ENCODE results near the gene CD7. TPM values are rescaled to one million over a fixed set of nuclear protein-coding genes. Genes with fewer than 3 reads are reported as not detected.

Gene CD7
- total RNA-seq (2021) (not detected in 2 replicates), Bru-seq, nascent RNA (not detected), BruChase-seq, experiment 1, labeled RNA remaining after a 2-hour chase (percentile 11 among the genes with signal in this experiment), BruChase-seq, experiment 2, labeled RNA remaining after a 6-hour chase (not detected)
- long read RNA-seq: 0 reads

GRCh38 chr17:82317394-82318168, at the start of gene CD7:
TSS of gene CD7 (minus strand) at chr17:82317608. CDS start at chr17:82317495, 113 bp downstream.
- POLR2A ChIA-PET (ENCODE audit: low non-redundant PET): no interaction called here
- H3K4me1 ChIP-seq (ENCODE audit: insufficient read depth, low read length, poor library complexity, severe bottlenecking): no peaks in the 10 kb centered on the region
- H3K9me3 ChIP-seq (ENCODE audit: low read depth, low read length, poor library complexity, severe bottlenecking): no peaks in the 10 kb centered on the region
- no peak within 1 kb of the TSS for H3K27ac ChIP-seq (ENCODE audit: low read depth, low read length, poor library complexity, severe bottlenecking)
- no peak within 1 kb of the TSS for H3K4me3 ChIP-seq (ENCODE audit: low read depth, low read length, poor library complexity, severe bottlenecking)
- BruUV-seq (replicated peaks): no TSS peak
- intact Hi-C loops (cut with micrococcal nuclease; ENCODE audit: unreplicated experiment): no loop called here
- no peaks in the 10 kb centered on the region for H3K27me3 ChIP-seq (replicated peaks; ENCODE audit: insufficient read depth, low read depth, low read length, poor library complexity)
- DNase-seq (ENCODE audit: low spot score): no peak
- no peaks in the 10 kb centered on the region for H3K36me3 ChIP-seq (ENCODE audit: insufficient read depth, low read length, poor library complexity, severe bottlenecking)
- TF ChIP-seq EZH2 (IDR thresholded peaks at IDR 0.05; ENCODE audit: borderline replicate concordance, low read depth, low read length, poor library complexity, severe bottlenecking) (no peak), CTCF (conservative IDR thresholded peaks at IDR 0.05; ENCODE audit: low read depth, low read length) (no peak)
- CTCF ChIA-PET: no interaction called here

- Histone ChIP-seq H3K9me3 (ENCODE audit: low read depth, low read length, poor library complexity, severe bottlenecking) (no peaks in the 10 kb centered on the region), H3K27ac (ENCODE audit: low read depth, low read length, poor library complexity, severe bottlenecking) (no peak overlapping the region), H3K4me1 (ENCODE audit: insufficient read depth, low read length, poor library complexity, severe bottlenecking) (peaks cover 9% of the 10 kb centered on the region), H3K36me3 (ENCODE audit: insufficient read depth, low read length, poor library complexity, severe bottlenecking) (no peaks in the 10 kb centered on the region), H3K4me3 (ENCODE audit: low read depth, low read length, poor library complexity, severe bottlenecking) (no peak overlapping the region), H3K27me3 (replicated peaks; ENCODE audit: insufficient read depth, low read depth, low read length, poor library complexity) (peaks cover 4% of the 10 kb centered on the region)
- TF ChIP-seq EZH2 (IDR thresholded peaks at IDR 0.05; ENCODE audit: borderline replicate concordance, low read depth, low read length, poor library complexity, severe bottlenecking): no peak
- TF ChIP-seq CTCF (conservative IDR thresholded peaks at IDR 0.05; ENCODE audit: low read depth, low read length): no peak
- CTCF ChIA-PET: no interaction called here
- intact Hi-C loops (cut with micrococcal nuclease; ENCODE audit: unreplicated experiment): loop anchor here (5.0 kb wide), 1 partner anchor 46 kb away; no protein-coding TSS in a partner anchor
- POLR2A ChIA-PET (ENCODE audit: low non-redundant PET): interaction anchor here (0.6 kb wide), 1 partner anchor 96 kb away, joined by 4 read pairs; no protein-coding TSS in a partner anchor
- DNase-seq (ENCODE audit: low spot score): no peak
- BruUV-seq (replicated peaks): no TSS peak
These were observed 49.3 kb upstream of the CD7 start for GRCh38 chr17:82366749-82367148.

GRCh38 chr17:82365606-82366295, 48.3 kb upstream of the CD7 start:
- no peak for TF ChIP-seq CTCF (conservative IDR thresholded peaks at IDR 0.05; ENCODE audit: low read depth, low read length)
- no peak for TF ChIP-seq EZH2 (IDR thresholded peaks at IDR 0.05; ENCODE audit: borderline replicate concordance, low read depth, low read length, poor library complexity, severe bottlenecking)
- no peaks in the 10 kb centered on the region for H3K27me3 ChIP-seq (replicated peaks; ENCODE audit: insufficient read depth, low read depth, low read length, poor library complexity)
- DNase-seq (ENCODE audit: low spot score): no peak
- BruUV-seq (replicated peaks): no TSS peak
- no peaks in the 10 kb centered on the region for H3K36me3 ChIP-seq (ENCODE audit: insufficient read depth, low read length, poor library complexity, severe bottlenecking)
- H3K4me3 ChIP-seq (ENCODE audit: low read depth, low read length, poor library complexity, severe bottlenecking): no peak overlapping the region
- H3K4me1 ChIP-seq (ENCODE audit: insufficient read depth, low read length, poor library complexity, severe bottlenecking): peaks cover 9% of the 10 kb centered on the region
- POLR2A ChIA-PET (ENCODE audit: low non-redundant PET): no interaction called here
- intact Hi-C loops (cut with micrococcal nuclease; ENCODE audit: unreplicated experiment): loop anchor here (5.0 kb wide), 1 partner anchor 47 kb away; no protein-coding TSS in a partner anchor
- CTCF ChIA-PET: no interaction called here
- H3K27ac ChIP-seq (ENCODE audit: low read depth, low read length, poor library complexity, severe bottlenecking): no peak overlapping the region
- no peaks in the 10 kb centered on the region for H3K9me3 ChIP-seq (ENCODE audit: low read depth, low read length, poor library complexity, severe bottlenecking)

Data from A673 (cell line).